Measurements from ENCODE around the gene FMNL2.
"Not testable (repeated sequence)": the region's sequence is repeated elsewhere in the genome, so short reads cannot be mapped to it uniquely, and the experiment has no call there.

Gene FMNL2

GRCh38 chr2:152376385-152376784, 41.4 kb downstream of the FMNL2 start:
- DNase-seq (ENCODE audit: low spot score), result no peak

DNA sequence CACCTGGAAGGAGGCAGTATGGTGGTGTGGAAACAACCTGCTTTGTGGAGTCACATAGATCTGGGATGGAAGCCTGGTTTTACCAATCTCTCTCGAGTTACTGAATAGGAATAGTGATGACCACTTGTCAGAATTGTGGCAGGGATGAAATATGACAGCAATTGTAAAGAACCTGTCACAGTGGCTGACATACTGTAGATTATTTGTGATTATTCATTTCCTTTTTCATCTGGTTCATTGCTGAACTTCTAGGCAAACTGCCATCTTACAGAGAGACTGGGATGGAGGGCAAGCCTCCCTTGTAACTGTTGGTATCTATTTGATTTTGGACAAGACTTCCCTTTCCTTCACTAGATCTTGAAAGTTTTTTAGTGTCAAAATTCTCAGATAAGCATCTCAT, 42.0 kb downstream of the FMNL2 start:
- DNase-seq (ENCODE audit: low spot score), result no peak

GRCh38 chr2:152379089-152379488, 44.1 kb downstream of the FMNL2 start:
- no peak for DNase-seq (ENCODE audit: low spot score)

DNA sequence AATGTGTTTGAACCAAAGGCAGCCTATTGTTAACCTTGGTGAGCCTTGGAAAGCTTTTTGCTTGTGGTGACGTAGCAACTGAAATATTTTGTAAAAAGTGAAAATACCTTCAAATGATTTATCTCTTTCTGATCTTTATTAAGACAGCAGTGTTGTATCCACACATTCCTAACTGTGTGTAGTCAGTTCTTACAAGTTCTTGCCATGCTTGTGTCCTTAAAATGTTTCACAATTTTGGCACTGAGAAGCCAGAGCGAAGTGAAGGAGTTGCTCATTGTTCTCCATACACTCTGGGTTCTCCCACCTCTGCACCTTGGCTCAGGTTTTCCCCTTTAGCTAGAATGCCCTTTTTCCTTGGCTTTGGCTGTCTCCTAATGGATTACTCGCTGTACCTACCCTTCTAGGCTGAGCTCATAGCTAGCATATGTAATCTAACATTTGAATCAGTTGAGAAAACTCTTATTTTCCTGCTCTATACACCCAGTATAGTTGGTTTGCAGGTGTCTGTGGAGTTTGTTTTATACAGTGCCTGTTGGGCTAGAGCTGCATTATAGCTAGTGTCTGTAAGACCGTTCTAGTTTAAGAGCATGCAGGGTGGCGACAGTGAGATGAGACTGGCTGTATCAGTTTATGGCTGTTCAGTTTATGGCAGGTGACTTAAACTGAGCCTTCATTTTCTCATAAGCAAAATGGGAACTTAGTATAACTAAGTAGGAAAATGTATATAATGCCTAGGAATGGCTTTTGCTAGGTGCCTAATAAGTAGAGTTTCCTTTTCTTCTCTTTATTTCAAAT, 45.5 kb downstream of the FMNL2 start:
- DNase-seq (ENCODE audit: low spot score), result no peak

DNA sequence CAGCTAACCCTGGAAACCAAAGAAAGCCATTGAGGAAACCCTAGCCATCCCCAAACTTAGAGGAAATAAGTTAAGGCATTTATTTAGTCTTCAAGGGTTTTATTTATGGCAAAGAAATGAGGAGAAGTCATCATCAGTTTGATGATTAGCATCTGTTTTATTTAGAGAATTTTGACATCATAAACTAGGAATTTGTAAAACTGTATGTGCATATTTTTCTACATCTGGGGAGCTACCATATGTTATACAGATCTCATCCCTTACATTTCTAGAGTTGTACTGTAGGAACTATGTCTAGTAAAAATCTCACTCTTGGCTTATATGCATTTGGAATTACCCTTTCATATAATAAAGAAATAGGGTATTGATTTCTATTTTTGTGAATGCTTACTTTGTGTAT, 48.7 kb downstream of the FMNL2 start:
- DNase-seq (ENCODE audit: low spot score), result no peak

DNA sequence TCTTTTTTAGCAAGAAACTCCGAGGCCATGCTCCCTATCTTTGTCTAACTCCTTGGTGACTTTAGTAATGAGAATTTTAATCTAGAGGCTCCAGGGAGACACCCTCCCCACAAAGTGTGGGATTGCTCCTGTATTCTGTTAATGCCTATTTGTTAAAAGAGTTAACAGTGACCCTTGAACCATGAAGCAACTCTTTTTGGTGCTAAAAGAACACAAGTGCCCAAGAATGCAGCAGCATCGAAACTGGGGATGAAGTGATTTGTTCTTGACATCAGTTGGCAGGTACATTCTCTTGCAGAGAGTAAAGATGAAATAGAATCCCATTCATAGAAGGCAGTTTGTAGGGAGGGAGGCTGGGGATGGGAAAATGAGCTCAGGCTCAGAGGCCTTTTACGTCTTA, 50.0 kb downstream of the FMNL2 start:
- peak; percentile 31 for DNase-seq (ENCODE audit: low spot score)

GRCh38 chr2:152385650-152386049, 50.7 kb downstream of the FMNL2 start:
- DNase-seq (ENCODE audit: low spot score), result no peak

DNA sequence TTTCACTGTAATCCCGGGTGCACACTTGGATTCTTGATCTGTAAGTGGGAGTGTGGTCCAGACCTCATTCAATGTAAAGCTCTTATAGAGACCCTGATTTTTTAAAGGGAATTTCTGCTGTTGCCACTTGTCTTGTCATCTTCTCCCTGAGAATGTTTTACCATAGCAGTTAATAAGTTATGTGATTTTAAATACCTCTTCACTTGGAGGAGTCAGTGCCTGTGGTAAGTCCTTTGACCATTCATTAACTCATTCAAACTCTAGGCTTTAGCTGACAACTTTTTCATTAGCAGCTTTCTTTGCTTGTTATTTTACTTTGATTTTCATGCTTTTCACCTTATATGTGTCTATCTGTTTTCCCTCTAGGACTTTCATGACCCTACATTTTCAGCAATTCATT, 51.3 kb downstream of the FMNL2 start:
- no peak for DNase-seq (ENCODE audit: low spot score)

- no peak for DNase-seq (ENCODE audit: low spot score)
Measured at GRCh38 chr2:152387041-152387440, 52.1 kb downstream of the FMNL2 start.

DNA sequence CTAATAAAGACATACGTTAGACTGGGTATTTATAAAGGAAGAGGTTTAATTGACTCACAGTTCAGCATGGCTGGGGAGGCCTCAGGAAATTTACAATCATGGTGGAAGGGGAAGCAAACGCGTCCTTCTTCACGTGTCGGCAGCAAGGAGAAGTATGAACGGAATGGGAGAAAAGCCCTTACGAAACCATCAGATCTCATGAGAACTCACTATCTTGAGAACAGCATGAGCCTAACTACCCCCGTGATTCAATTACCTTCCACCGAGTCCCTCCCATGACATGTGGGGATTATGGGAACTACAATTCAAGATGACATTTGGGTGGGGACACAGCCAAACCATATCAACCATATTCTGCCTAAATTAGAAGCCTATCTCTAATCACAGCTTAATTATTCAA, 53.3 kb downstream of the FMNL2 start:
- DNase-seq (ENCODE audit: low spot score), result not testable (repeated sequence)

DNA sequence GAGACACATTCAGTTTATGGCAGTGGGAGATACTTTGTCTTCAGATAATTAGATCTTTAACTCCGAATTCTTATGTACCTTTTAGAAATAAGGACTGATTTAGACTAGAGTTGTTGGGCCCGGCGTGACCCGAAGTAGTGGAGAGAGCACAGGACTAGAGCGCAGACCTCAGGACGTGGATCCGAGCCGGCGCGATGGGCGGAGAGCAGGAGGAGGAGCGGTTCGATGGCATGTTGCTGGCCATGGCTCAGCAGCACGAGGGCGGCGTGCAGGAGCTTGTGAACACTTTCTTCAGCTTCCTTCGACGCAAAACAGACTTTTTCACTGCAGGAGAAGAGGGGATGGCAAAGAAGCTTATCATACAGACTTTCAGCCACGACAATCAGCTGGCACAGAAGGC, 54.5 kb downstream of the FMNL2 start:
- DNase-seq (ENCODE audit: low spot score), result no peak

DNA sequence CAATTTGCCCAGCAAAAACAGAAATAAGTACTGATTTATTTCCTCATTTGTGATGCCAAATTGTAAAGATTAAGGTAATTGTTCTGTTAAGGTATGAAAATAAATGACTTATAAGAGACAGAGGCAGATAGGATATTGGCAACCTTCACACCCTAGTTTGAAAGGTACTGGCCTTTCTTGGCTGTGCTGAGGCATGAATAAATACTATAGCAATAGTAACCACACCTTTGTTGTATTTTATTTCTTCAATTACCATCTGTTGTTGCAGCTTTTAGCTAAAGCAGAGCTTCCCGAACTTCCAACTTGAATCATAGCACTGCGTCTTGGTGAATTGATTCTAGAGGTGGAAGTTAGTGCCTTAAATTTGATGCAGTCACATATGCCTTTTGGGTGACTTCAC, 55.9 kb downstream of the FMNL2 start:
- DNase-seq (ENCODE audit: low spot score), result no peak

GRCh38 chr2:152391318-152391717, 56.3 kb downstream of the FMNL2 start:
- DNase-seq (ENCODE audit: low spot score), result no peak

DNA sequence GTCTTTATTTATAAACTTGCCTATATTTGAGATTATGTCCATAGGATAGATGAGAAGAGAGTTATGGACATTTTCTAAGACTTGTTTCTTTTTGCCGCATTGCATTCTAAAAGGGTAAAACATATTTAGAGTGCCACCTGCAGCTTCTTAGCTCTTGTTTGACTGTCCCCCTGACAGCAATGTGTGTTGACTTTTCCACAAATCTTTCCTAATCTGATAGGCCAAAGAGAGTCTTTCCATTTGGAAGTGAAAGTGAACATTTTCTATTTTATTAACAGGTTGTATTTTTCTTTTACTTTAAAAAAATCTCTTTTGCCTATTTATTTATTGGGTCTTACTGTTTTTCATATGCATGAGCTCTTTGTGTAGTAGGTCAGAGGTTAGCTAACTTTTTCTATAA, 58.4 kb downstream of the FMNL2 start:
- DNase-seq (ENCODE audit: low spot score), result no peak

GRCh38 chr2:152394326-152394725, 59.4 kb downstream of the FMNL2 start:
- DNase-seq (ENCODE audit: low spot score), result no peak

GRCh38 chr2:152395103-152395502, 60.1 kb downstream of the FMNL2 start:
- no peak for DNase-seq (ENCODE audit: low spot score)

DNA sequence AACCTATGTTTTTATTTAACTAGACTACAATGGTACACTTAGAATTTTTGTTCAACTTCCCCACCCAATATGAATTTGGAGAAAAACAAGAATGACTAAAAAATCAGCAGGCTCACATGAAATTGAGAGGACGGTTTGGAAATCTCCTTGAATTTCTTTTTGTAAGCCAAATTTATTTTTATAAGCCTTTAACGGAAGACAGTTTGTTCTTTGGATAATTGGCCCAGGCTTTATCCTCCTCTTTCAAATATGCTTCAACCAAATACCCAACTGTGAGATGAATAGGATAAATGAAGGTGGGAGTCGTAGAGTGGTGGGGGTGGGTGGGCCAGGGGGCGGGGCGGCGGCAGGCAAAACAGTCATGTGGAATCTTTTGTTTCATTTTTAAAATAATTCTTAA, 60.6 kb downstream of the FMNL2 start:
- no peak for DNase-seq (ENCODE audit: low spot score)

GRCh38 chr2:152396051-152396511, 61.1 kb downstream of the FMNL2 start:
- no peak for DNase-seq (ENCODE audit: low spot score)

- no peak for DNase-seq (ENCODE audit: low spot score)
Measured at GRCh38 chr2:152396763-152397162, 61.8 kb downstream of the FMNL2 start.

GRCh38 chr2:152399003-152399402, 64.0 kb downstream of the FMNL2 start:
- no peak for DNase-seq (ENCODE audit: low spot score)

DNA sequence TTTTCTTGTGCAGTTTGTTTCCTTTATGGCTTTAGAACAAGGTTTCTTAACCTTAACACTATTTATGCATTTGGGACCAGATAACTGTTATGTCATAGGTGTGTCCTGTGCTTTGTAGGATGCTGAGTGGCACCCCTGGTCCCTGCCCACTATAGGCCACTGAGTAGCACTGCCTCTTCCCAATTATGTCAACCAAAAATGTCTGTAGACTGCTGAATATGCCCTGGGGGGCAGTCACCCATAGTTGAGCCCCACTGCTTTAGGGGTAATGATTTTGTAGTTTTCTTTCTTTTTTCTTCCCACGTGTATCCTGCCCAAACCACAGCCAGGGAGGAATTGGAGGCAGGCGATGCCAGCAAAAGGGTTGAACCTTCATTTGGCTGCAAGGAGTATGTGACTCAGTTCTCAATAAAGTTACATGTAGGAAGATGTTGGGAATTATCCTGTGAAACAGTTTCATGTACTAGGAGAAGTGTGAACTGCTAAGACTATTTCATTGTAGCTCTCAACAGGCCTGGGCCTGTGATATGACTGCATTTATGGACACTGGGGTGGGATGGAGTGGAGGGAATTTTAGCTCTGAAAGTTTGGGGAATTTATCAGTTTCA, 65.7 kb downstream of the FMNL2 start:
- no peak for DNase-seq (ENCODE audit: low spot score)

DNA sequence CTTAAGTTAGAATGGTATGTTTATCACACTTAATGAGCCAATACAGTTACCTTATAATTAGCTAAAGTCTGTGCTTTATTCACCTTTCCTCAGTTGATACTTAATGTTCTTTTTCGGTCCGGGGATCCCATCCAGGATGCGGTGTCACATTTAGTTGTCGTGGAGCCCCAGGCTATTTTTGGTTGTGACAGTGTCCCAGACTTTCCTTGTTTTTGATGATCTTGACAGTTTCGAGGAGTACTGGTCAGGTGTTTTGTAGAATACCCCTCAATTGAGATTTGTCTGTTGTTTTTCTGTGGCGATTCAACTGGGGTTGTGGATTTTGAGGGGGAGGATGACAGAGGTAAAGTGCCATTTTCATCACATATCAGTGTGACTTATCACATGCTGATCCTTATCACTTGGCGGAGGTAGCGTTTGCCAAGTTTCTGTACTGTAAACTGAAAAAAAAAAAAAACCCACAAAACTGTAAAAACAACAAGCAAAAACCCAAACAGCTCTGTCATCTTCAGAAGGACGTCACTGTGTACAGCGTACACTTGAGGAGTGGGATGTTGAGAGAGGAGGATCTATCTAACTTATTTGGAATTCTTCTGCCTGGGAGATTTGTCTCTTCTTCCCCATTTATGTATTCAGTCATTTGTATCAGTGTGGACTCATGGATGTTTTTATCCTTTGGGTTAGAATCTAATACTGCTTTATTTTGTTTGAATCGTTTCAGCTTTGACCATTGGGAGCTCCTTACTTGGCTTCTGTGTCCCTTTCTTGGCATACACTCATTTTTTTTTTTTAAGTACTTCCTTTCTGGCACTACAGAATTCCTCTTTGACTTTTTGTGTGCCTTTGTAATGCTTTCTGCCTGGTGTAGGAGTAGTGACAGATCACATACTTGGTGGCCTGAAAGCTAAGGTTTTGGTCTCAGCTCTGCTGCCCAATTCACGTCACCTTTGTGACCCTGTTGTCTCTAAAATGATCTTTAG, 68.1 kb downstream of the FMNL2 start:
- DNase-seq (ENCODE audit: low spot score), result no peak

Data from HuH-7 (cell line).